Pulmonary artery endothelial cell (primary cell): ENCODE results near the gene SSBP3. TPM values are rescaled to one million over a fixed set of nuclear protein-coding genes. Genes with fewer than 3 reads are reported as not detected.

Experiments
- DNase-seq: peaks from one replicate; pipeline ENCODE4 v3.0.0-alpha.2; 2011; ENCODE audit warnings: low read depth, low spot score
- total RNA-seq: library from RNA; depleted of rRNA; stranded (reverse); fragments of >200 nt; gene quantifications from 2 replicates; pipeline ENCODE4 v1.2.3, GENCODE V29; 2014

The SSBP3 gene
- total RNA-seq, 1 donor from 2014 or later: 12.1 TPM

DNA sequence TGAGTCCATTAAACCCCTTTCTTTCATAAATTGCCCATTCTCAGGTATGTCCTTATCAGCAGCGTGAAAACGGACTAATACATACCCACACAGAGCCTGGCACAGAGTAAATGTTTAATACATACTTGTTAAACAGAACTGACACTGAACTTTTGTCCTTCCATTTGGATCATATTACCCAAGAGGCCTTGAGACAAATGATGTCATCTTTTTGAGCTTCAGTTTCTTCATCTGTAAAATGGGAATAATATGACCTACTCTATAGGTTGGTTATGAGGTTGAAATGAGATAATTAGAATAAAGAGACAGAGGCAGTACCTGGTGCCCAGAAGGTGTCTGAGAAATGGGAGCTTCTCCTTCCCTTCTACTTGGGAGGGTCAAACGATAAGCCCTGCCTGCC lies 220.1 kb downstream of the SSBP3 start:
- no peak for DNase-seq

DNA sequence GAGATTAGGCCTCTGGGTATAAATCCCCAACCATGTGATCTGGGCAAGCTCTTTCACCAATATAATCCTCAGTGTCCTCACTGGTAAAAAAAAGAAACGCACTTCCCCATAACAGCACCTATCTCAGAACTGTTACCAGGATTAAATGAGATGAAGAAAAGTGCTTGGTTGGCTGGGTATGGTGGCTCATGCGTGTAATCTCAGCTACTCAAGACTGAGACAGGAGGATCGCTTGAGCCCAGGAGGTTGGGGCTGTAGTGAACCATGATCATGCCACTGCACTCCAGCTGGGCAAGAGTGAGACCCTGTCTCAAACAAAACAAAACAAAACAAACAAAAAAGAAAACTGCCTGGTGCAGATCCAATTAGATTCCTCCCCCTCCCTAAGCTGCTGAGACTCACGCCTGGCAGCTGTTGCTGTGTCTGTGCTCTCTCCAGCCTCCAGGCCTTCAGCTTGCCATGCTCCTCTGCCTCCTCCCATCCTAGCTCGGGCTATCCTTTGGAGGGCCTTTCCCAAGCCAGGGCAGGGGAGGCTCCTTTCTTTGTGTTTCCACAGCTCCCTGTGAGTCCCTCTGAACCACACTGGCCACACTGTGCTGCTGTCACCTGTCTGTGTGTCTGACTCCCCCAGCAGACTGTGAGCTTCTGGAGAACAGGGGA lies 225.4 kb downstream of the SSBP3 start:
- DNase-seq: no peak

DNA sequence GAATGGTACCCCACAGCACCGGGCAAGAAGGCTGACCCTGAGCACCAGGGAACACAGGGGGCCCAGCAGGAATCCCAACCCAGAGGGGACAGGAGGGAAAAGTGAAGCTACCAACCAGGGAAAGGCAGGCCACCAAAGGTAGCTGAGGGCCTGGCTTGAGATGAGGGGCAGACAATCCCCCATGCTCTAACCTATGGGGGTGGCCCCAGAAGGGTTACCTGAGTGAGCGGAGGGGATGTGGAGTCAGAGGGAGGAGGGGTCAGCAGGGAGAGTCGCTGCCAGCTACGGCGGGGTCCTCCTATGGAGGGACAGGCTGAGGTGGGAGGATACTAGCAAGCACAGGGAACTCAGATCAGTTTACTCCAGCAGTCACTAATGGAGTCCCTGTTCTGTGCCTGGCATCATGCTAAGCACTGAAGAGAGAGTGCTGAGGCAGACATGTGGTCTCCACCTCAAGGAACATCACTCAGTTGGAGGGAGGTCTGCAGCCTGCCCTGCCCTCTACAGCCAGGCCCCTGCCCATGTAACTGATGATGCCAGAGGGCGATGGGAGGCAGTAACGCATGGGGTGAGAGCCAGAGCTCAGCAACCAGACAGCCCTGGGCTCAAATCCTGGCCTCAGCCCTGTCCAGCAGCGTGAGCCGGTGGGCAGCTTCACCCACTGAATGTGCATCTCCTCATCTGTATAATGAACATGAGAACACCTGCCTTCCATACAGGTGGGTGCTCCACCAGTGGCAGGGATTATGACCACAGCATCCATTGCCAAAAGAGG lies 227.7 kb downstream of the SSBP3 start:
- no peak for DNase-seq

DNA sequence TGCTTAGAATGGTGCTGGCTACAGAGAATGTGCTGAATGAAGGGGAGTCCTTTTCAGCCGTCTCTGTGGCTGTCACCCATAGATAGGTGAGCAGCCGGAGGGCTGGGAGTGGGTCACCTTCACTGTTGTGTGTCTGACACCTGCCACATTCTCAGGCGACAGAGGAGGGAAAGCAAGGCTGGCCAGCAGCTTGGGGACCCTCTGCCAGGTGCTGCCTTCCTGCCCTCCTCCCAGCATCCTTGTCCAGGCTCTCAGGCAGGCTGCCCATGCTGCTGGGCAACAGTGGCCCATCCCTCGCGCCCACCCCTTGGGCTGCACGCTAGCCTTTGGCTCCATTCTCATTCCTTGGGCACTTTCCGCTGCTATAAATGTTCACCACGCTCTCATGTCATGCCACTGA lies 228.5 kb downstream of the SSBP3 start:
- DNase-seq: no peak

DNA sequence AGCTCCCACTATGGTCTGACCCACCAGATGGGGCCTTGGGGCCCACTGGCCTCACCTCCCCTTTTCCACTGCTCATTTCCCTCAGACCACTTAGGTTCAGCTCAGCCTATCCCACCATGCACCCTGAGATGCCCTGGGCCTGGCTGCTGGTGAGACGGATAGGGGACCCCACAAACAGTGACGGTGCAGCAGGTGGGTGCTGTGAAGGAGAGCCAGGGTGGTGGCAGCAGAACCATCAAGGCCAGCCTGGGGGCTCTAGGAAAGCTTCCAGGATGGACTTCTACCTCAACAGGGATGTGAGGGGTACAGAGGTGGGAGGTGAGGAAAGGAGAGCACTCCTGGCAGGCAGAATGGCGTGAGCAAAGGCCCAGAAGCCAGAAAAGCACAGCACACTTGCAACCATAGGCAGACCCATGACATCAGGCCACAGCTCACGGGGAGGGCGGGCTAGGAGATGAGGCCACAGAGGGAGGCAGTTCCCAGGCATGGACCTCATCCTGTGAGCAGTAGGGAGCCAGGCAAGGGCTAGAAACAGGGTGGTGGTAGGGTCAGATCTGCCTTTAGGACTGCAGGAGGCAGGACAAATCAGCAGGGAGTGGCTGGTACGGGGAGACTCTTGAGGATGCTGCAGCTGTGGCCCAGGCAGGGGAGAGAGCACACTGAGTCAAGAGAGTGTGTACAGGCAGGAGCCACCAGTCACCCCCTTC lies 229.4 kb downstream of the SSBP3 start:
- no peak for DNase-seq

Other genes with a start within 250 kb of the SSBP3 start
- gene CYB5RL, start 206.4 kb downstream of the SSBP3 start, total RNA-seq: 4.3 and 6.2 TPM in 2 replicates
- 67.6 and 67.8 TPM in 2 replicates for gene MRPL37, start 206.2 kb downstream of the SSBP3 start, total RNA-seq
- gene ACOT11, start 141.8 kb upstream of the SSBP3 start, total RNA-seq: 3.2 and 3.8 TPM in 2 replicates
- not detected in 2 replicates for gene FAM151A, start 217.1 kb upstream of the SSBP3 start, total RNA-seq
- not detected in 2 replicates for gene MROH7, start 235.4 kb upstream of the SSBP3 start, total RNA-seq